Dermis blood vessel endothelial cell (primary cell): ENCODE data around the gene CACNA2D4. TPM values are rescaled to one million over a fixed set of nuclear protein-coding genes. Genes with fewer than 3 reads are reported as not detected.

Source experiments
- DNase-seq: peaks from one replicate; pipeline ENCODE4 v3.0.0; 2010
- total RNA-seq: library from RNA; depleted of rRNA; stranded (reverse); fragments of >200 nt; gene quantifications from 2 replicates; pipeline ENCODE4 v1.2.3, GENCODE V29; 2014

The CACNA2D4 gene
- total RNA-seq, 1 donor from 2014 or later: 0.17 TPM

- no peak for DNase-seq
These were observed 75.4 kb downstream of the CACNA2D4 start for GRCh38 chr12:1842905-1843640.

GRCh38 chr12:1842183-1842904 is 76.1 kb downstream of the CACNA2D4 start:
- no peak for DNase-seq

GRCh38 chr12:1841586-1842182 is 76.8 kb downstream of the CACNA2D4 start:
- no peak for DNase-seq

GRCh38 chr12:1840981-1841425 is 77.4 kb downstream of the CACNA2D4 start:
- DNase-seq: no peak

GRCh38 chr12:1839956-1840951 is 78.2 kb downstream of the CACNA2D4 start:
- DNase-seq: no peak

GRCh38 chr12:1839464-1839863 is 79.0 kb downstream of the CACNA2D4 start:
- no peak for DNase-seq

GRCh38 chr12:1838994-1839365 is 79.5 kb downstream of the CACNA2D4 start:
- no peak for DNase-seq

- DNase-seq: no peak
These were observed 80.1 kb downstream of the CACNA2D4 start for GRCh38 chr12:1838205-1838993.

- peak; percentile 3 for DNase-seq
These were observed 80.8 kb downstream of the CACNA2D4 start for GRCh38 chr12:1837541-1838204.

- no peak for DNase-seq
These were observed 81.5 kb downstream of the CACNA2D4 start for GRCh38 chr12:1836854-1837421.

- no peak for DNase-seq
These were observed 82.1 kb downstream of the CACNA2D4 start for GRCh38 chr12:1836241-1836803.

GRCh38 chr12:1835211-1836131 is 83.0 kb downstream of the CACNA2D4 start:
- DNase-seq: no peak

GRCh38 chr12:1834186-1834925 is 84.1 kb downstream of the CACNA2D4 start:
- no peak for DNase-seq

- DNase-seq: no peak
These were observed 84.8 kb downstream of the CACNA2D4 start for GRCh38 chr12:1833596-1834028.

GRCh38 chr12:1832801-1833595 is 85.5 kb downstream of the CACNA2D4 start:
- no peak for DNase-seq

- peak; percentile 75 for DNase-seq
These were observed 87.2 kb downstream of the CACNA2D4 start for GRCh38 chr12:1830981-1831963.
